Uterus (tissue), 2 donors: ENCODE results near the gene HIP1R.

Experiments
- POLR2A ChIP-seq, 2 donors: fragments of 450-650 bp; IDR thresholded peaks; one replicate each; pipeline ENCODE4 v1.6.1; 2016; ENCODE audit warnings: antibody characterized with exemption in 2 of 2, mild to moderate bottlenecking in 1 of 2, moderate library complexity in 1 of 2
- TF ChIP-seq, protein P1 (sequence below), 4 experiments: fragments of 200-600 bp in 2 of 4; fragments of 450-650 bp in 2 of 4; sonication (generic) in 2 of 4; IDR thresholded peaks; one replicate each; pipeline ENCODE4 v1.5.1; 2016 to 2019; ENCODE audit warnings: antibody characterized with exemption in 4 of 4, mild to moderate bottlenecking in 2 of 4, moderate library complexity in 1 of 4

DNA sequence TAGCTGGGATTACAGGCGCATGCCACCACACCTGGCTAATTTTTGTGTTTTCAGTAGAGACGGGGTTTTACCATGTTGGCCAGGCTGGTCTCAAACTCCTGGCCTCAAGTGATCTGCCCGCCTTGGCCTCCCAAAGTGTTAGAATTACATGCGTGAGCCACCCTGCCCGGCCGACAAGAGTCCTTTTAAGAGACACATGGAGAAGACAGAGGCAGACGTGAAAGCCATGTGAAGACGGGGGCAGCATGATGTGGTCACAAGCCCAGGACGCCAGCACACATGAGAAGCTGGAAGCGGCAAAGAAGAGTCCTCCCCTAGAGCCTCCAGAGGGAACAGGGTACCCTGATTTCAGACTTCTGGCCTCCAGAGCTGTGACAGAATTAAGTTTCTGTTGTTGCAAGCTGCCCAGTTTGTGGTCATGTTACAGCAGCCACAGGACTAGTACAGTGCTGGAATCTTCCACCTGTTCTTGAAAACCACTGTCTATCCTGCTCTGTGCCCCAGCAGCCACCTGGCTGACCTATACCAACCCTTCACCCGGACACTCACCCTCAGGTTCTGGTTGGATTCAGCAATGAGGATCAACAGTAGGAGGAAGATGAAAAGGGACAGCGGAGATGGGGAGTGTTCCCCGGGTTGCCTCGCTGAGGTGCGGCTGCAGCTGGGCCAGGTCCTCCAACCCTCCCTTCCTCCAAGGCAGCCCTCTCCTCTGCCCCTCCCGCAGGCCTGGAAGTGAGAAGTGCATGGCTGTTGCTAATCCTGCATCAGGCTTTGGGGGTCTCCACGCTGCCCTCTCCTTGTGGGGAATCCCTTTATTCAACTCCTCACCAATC is 43.7 kb downstream of the HIP1R start:
- TF ChIP-seq, protein P1, sequence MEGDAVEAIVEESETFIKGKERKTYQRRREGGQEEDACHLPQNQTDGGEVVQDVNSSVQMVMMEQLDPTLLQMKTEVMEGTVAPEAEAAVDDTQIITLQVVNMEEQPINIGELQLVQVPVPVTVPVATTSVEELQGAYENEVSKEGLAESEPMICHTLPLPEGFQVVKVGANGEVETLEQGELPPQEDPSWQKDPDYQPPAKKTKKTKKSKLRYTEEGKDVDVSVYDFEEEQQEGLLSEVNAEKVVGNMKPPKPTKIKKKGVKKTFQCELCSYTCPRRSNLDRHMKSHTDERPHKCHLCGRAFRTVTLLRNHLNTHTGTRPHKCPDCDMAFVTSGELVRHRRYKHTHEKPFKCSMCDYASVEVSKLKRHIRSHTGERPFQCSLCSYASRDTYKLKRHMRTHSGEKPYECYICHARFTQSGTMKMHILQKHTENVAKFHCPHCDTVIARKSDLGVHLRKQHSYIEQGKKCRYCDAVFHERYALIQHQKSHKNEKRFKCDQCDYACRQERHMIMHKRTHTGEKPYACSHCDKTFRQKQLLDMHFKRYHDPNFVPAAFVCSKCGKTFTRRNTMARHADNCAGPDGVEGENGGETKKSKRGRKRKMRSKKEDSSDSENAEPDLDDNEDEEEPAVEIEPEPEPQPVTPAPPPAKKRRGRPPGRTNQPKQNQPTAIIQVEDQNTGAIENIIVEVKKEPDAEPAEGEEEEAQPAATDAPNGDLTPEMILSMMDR (IDR thresholded peaks at IDR 0.05), result no peak
- TF ChIP-seq POLR2A (IDR thresholded peaks at IDR 0.05), result no peak
